ENCODE results near the gene ANKRD13B.

Gene ANKRD13B

GRCh38 chr17:29557085-29557738, 35.7 kb upstream of the ANKRD13B start:
- TF ChIP-seq MAX (IDR thresholded peaks at IDR 0.05) (no peak), FOXM1 (IDR thresholded peaks at IDR 0.05; ENCODE audit: borderline replicate concordance, low read depth) (no peak)

- TF ChIP-seq NFIC (IDR thresholded peaks at IDR 0.05), result no peak
- no peak for TF ChIP-seq EP300 (IDR thresholded peaks at IDR 0.05; ENCODE audit: borderline replicate concordance)
- no peak for TF ChIP-seq FOXM1 (IDR thresholded peaks at IDR 0.05; ENCODE audit: borderline replicate concordance, low read depth)
- no peak for TF ChIP-seq MAX (IDR thresholded peaks at IDR 0.05)
- TF ChIP-seq EGR1 (IDR thresholded peaks at IDR 0.05), result no peak
- no peak for TF ChIP-seq USF1 (IDR thresholded peaks at IDR 0.05)
Measured at GRCh38 chr17:29557739-29558116, 35.2 kb upstream of the ANKRD13B start.

- TF ChIP-seq USF1 (IDR thresholded peaks at IDR 0.05), result no peak
- no peak for TF ChIP-seq TEAD4 (IDR thresholded peaks at IDR 0.05)
- TF ChIP-seq YY1 (IDR thresholded peaks at IDR 0.05; ENCODE audit: low read depth), result no peak
Measured at GRCh38 chr17:29559640-29560039, 33.3 kb upstream of the ANKRD13B start.

GRCh38 chr17:29560316-29560715, 32.6 kb upstream of the ANKRD13B start:
- TF ChIP-seq NFIC (IDR thresholded peaks at IDR 0.05), result no peak
- no peak for TF ChIP-seq FOXM1 (IDR thresholded peaks at IDR 0.05; ENCODE audit: borderline replicate concordance, low read depth)
- no peak for TF ChIP-seq TAF1 (IDR thresholded peaks at IDR 0.05; ENCODE audit: low read depth)
- TF ChIP-seq USF1 (IDR thresholded peaks at IDR 0.05), result no peak
- TF ChIP-seq CEBPB (IDR thresholded peaks at IDR 0.05), result no peak
- no peak for TF ChIP-seq TCF12 (IDR thresholded peaks at IDR 0.05; ENCODE audit: low read depth)
- TF ChIP-seq CREB1 (IDR thresholded peaks at IDR 0.05; ENCODE audit: low read depth), result no peak
- no peak for TF ChIP-seq TEAD4 (IDR thresholded peaks at IDR 0.05)
- TF ChIP-seq MAX (IDR thresholded peaks at IDR 0.05), result no peak
- TF ChIP-seq EGR1 (IDR thresholded peaks at IDR 0.05), result no peak
- TF ChIP-seq ZBTB7A (IDR thresholded peaks at IDR 0.05; ENCODE audit: low read depth), result no peak

GRCh38 chr17:29561554-29562517, 31.1 kb upstream of the ANKRD13B start:
- TF ChIP-seq TEAD4 (IDR thresholded peaks at IDR 0.05) (no peak), ZBTB7A (IDR thresholded peaks at IDR 0.05; ENCODE audit: low read depth) (no peak), USF1 (IDR thresholded peaks at IDR 0.05) (no peak), REST (IDR thresholded peaks at IDR 0.05; ENCODE audit: low read depth) (no peak), NFIC (IDR thresholded peaks at IDR 0.05) (no peak), EGR1 (IDR thresholded peaks at IDR 0.05) (no peak), RAD21 (IDR thresholded peaks at IDR 0.05; ENCODE audit: low read depth) (no peak), TCF12 (IDR thresholded peaks at IDR 0.05; ENCODE audit: low read depth) (no peak), MAX (IDR thresholded peaks at IDR 0.05) (no peak), CREB1 (IDR thresholded peaks at IDR 0.05; ENCODE audit: low read depth) (no peak), FOXM1 (IDR thresholded peaks at IDR 0.05; ENCODE audit: borderline replicate concordance, low read depth) (no peak), EP300 (IDR thresholded peaks at IDR 0.05; ENCODE audit: borderline replicate concordance) (no peak), CEBPB (IDR thresholded peaks at IDR 0.05) (no peak), TAF1 (IDR thresholded peaks at IDR 0.05; ENCODE audit: low read depth) (no peak), YY1 (IDR thresholded peaks at IDR 0.05; ENCODE audit: low read depth) (no peak)

- TF ChIP-seq CREB1 (IDR thresholded peaks at IDR 0.05; ENCODE audit: low read depth), result no peak
- TF ChIP-seq YY1 (IDR thresholded peaks at IDR 0.05; ENCODE audit: low read depth), result no peak
- TF ChIP-seq CEBPB (IDR thresholded peaks at IDR 0.05), result no peak
- TF ChIP-seq EP300 (IDR thresholded peaks at IDR 0.05; ENCODE audit: borderline replicate concordance), result no peak
- no peak for TF ChIP-seq MAX (IDR thresholded peaks at IDR 0.05)
- TF ChIP-seq TCF12 (IDR thresholded peaks at IDR 0.05; ENCODE audit: low read depth), result no peak
- TF ChIP-seq REST (IDR thresholded peaks at IDR 0.05; ENCODE audit: low read depth), result no peak
- no peak for TF ChIP-seq RAD21 (IDR thresholded peaks at IDR 0.05; ENCODE audit: low read depth)
- no peak for TF ChIP-seq NFIC (IDR thresholded peaks at IDR 0.05)
- no peak for TF ChIP-seq TAF1 (IDR thresholded peaks at IDR 0.05; ENCODE audit: low read depth)
- no peak for TF ChIP-seq ZBTB7A (IDR thresholded peaks at IDR 0.05; ENCODE audit: low read depth)
- no peak for TF ChIP-seq USF1 (IDR thresholded peaks at IDR 0.05)
- TF ChIP-seq TEAD4 (IDR thresholded peaks at IDR 0.05), result no peak
Measured at GRCh38 chr17:29562615-29563014, 30.3 kb upstream of the ANKRD13B start.

Data from Ishikawa (cell line).